ENCODE results near the gene CDC5L. TPM values are rescaled to one million over a fixed set of nuclear protein-coding genes. Genes with fewer than 3 reads are reported as not detected.

CDC5L gene
- total and polyA plus RNA-seq, 7 donors: 10.9 to 33.3 (median 27.4) TPM

GRCh38 chr6:44439270-44440045 lies 52.0 kb downstream of the CDC5L start:
- ATAC-seq (peak; percentile 82 to 96 (median 90)), DNase-seq (no peak)
- peaks cover 12% of the 10 kb centered on the region for H3K9me3 ChIP-seq
- no peak overlapping the region for H3K4me3 ChIP-seq
- peaks cover 0 to 3% of the 10 kb centered on the region in 2 donors for H3K36me3 ChIP-seq (ENCODE audit: insufficient read depth in 1 of 2, low read depth in 1 of 2)
- peak overlapping the region; percentile 68 for H3K27ac ChIP-seq
- H3K4me1 ChIP-seq: peaks cover 29% of the 10 kb centered on the region
- intact Hi-C loops (cut with DNase I): no loop called here
- H3K27me3 ChIP-seq (ENCODE audit: insufficient read depth in 3 of 3, low read length in 2 of 3): no peaks in the 10 kb centered on the region
- WGBS, 3 donors: 20 to 32% (median 30%) methylated on average over 6 of the region's 6 CpGs
- no peak for TF ChIP-seq CTCF (IDR thresholded peaks at IDR 0.05)

- 88 to 92% (median 88%) methylated on average over 5 of the region's 5 CpGs for WGBS, 3 donors
- Histone ChIP-seq H3K4me3 (no peak overlapping the region), H3K27me3 (ENCODE audit: insufficient read depth in 3 of 3, low read length in 2 of 3) (no peaks in the 10 kb centered on the region), H3K9me3 (peaks cover 12% of the 10 kb centered on the region), H3K4me1 (peaks cover 29% of the 10 kb centered on the region), H3K27ac (no peak overlapping the region), H3K36me3 (ENCODE audit: insufficient read depth in 1 of 2, low read depth in 1 of 2) (peaks cover 0 to 12% of the 10 kb centered on the region in 2 donors)
- no peak for ATAC-seq
- DNase-seq: no peak
- intact Hi-C loops (cut with DNase I): no loop called here
- no peak for TF ChIP-seq CTCF (IDR thresholded peaks at IDR 0.05)
Measured at GRCh38 chr6:44441091-44441855, 53.8 kb downstream of the CDC5L start.

GRCh38 chr6:44442236-44442635 lies 54.7 kb downstream of the CDC5L start:
- peaks cover 0 to 21% of the 10 kb centered on the region in 2 donors for H3K36me3 ChIP-seq (ENCODE audit: insufficient read depth in 1 of 2, low read depth in 1 of 2)
- H3K4me1 ChIP-seq: peaks cover 29% of the 10 kb centered on the region
- no peak for DNase-seq

GRCh38 chr6:44442833-44443444 lies 55.4 kb downstream of the CDC5L start:
- ATAC-seq (no peak), DNase-seq (no peak)
- Histone ChIP-seq H3K9me3 (peaks cover 12% of the 10 kb centered on the region), H3K27me3 (ENCODE audit: insufficient read depth in 3 of 3, low read length in 2 of 3) (no peaks in the 10 kb centered on the region), H3K27ac (no peak overlapping the region), H3K4me1 (peaks cover 29% of the 10 kb centered on the region), H3K4me3 (no peak overlapping the region), H3K36me3 (ENCODE audit: insufficient read depth in 1 of 2, low read depth in 1 of 2) (peaks cover 0 to 28% of the 10 kb centered on the region in 2 donors)
- no peak for TF ChIP-seq CTCF (IDR thresholded peaks at IDR 0.05)
- intact Hi-C loops (cut with DNase I): no loop called here

More at GRCh38 chr6:44442236-44442635, 54.7 kb downstream of the CDC5L start:
- no peak for TF ChIP-seq CTCF (IDR thresholded peaks at IDR 0.05)
- WGBS, 3 donors: 94 to 100% (median 97%) methylated on average over 1 of the region's 1 CpG
- intact Hi-C loops (cut with DNase I): no loop called here
- peaks cover 12% of the 10 kb centered on the region for H3K9me3 ChIP-seq
- H3K27ac ChIP-seq: no peak overlapping the region
- ATAC-seq: no peak
- H3K27me3 ChIP-seq (ENCODE audit: insufficient read depth in 3 of 3, low read length in 2 of 3): no peaks in the 10 kb centered on the region
- no peak overlapping the region for H3K4me3 ChIP-seq

Data from psoas muscle (tissue), 8 donors.